HL-60/S4 treated with retinoic acid at 250 ng/mL for 4 days and 3 days (cell line): ENCODE results near the gene DNAH1.

Source experiments
- in situ Hi-C: fragments of 300-500 bp; cut with MboI; formaldehyde crosslinking; loops from 2 replicates; pipeline ENCODE4 v1.7.0; 2022; ENCODE audit warnings: low sequenced_read_pairs

The DNAH1 gene

DNA sequence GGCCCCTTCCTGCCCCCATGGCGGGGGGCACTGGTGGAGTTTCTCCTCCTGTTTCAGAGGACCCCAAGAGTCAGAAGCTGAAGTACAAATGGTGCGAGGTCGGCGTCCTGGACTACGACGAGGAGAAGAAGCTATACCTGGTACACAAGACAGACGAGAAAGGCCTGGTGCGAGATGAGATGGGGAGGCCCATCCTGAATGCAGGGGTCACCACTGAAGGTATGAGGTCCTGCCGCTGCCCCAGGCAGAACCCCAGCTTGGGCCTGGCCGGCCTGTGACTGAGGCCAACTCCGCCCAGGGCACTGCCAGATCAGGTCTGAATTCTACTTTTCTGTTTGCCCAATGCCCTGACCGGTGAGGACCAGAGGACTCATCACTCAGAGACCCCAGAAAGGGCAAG, 15.0 kb downstream of the DNAH1 start:
- in situ Hi-C loops, result loop anchor here (25.0 kb wide), 1 partner anchor 94 kb away; the partner anchor contains the start of genes PPM1M, TLR9 and TWF2

DNA sequence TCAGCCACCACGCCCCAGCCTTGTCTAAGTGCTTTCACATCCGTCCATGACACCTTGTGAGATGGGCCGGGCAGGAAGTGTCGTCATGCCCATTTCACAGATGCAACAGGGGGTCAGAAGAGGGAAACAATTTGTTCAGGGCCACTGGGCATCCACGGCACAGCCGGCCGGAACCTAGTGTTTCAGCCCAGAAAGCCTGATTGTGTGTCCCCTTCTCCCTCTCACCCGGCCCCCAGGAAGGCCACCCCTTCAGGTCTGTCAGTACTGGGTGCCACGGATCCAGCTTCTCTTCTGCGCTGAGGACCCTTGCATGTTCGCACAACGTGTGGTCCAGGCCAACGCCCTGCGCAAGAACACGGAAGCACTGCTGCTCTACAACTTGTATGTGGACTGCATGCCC, 15.8 kb downstream of the DNAH1 start:
- in situ Hi-C loops, result loop anchor here (25.0 kb wide), 1 partner anchor 95 kb away; the partner anchor contains the start of genes PPM1M, TLR9 and TWF2

DNA sequence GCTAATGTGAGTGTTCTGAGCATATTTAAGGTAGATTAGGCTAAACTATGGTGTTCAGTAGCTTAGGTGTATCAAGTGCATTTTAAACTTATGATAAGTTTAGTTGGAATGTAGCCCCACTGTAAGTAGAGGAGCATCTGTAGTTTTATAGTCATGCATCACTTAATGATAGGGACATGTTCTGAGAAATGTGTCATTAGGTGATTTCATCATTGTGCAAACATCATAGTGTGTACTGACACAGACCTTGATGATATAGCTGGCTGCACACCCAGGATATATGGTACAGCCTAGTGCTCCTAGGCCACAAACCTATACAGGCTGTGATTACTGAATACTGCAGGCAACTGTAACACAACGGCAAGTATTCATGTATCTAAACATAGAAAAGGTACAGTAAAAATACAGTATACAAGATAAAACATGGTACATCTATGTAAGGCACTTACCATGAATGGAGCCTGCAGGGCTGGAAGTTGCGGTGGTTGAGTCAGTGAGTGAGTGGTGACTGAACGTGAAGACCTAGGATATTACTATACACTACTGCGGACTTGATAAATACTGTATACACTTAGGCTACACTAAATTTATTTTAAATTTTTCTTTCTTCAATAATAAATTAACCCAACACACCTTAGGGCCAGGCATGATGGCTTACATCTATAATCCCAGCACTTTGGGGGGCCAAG, 17.9 kb downstream of the DNAH1 start:
- in situ Hi-C loops, result loop anchor here (25.0 kb wide), 1 partner anchor 97 kb away; the partner anchor contains the start of genes PPM1M, TLR9 and TWF2

DNA sequence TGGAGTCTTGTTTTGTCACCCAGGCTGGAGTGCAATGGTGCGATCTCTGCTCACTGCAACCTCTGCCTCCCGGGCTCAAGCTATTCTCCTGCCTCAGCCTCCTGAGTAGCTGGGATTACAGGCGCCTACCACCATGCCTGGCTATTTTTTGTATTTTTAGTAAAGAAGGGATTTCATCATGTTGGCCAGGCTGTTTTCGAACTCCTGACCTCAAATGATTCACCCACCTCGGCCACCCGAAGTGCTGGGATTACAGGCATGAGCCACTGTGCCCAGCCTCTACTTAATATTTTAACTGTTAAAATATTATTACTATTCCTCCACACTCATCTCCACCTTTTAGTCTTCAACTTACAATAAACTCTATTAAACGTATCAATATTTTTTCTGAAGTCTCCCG, 22.0 kb downstream of the DNAH1 start:
- in situ Hi-C loops, result loop anchor here (25.0 kb wide), 1 partner anchor 101 kb away; the partner anchor contains the start of genes PPM1M, TLR9 and TWF2

DNA sequence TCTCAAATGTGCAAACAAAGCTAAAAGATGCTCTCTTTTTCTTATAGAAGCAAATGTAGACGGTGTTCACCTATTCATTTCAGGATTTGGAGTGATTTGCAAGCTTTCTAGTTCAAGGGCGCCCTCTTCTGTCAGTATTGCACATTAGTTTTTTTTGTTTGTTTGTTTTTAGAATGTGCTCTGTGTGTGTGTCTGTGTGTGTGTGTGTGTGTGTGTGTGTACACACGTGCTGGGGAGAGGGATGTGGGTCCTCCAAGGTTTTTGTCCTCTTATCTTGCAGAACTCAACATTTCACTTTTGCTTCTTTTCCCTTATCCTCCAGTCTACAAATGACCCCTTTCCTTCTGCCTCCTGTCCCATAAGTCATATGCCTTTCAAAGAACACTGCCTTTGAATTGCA, 23.5 kb downstream of the DNAH1 start:
- in situ Hi-C loops, result loop anchor here (25.0 kb wide), 1 partner anchor 102 kb away; the partner anchor contains the start of genes PPM1M, TLR9 and TWF2

DNA sequence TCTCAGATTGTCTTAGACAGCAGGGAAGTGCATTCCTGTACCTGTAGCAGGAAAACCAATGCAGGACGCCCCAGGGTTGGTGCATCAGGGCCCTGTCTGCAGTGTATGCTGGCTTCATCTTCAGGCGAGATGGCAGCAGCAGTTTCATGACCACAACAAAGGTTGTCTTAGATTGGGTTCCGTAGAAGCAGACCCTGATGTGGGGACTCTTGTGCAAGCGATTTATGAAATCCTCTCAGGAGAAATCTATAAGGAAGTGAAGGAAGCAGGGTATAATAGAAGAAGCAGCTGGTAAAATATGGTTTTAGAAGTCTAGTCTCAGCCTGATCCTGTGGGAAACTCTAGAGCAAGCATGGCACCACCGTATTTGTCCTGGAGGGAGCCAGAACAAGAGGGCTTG, 25.0 kb downstream of the DNAH1 start:
- in situ Hi-C loops, result loop anchor here (25.0 kb wide), 1 partner anchor 104 kb away; the partner anchor contains the start of genes PPM1M, TLR9 and TWF2

DNA sequence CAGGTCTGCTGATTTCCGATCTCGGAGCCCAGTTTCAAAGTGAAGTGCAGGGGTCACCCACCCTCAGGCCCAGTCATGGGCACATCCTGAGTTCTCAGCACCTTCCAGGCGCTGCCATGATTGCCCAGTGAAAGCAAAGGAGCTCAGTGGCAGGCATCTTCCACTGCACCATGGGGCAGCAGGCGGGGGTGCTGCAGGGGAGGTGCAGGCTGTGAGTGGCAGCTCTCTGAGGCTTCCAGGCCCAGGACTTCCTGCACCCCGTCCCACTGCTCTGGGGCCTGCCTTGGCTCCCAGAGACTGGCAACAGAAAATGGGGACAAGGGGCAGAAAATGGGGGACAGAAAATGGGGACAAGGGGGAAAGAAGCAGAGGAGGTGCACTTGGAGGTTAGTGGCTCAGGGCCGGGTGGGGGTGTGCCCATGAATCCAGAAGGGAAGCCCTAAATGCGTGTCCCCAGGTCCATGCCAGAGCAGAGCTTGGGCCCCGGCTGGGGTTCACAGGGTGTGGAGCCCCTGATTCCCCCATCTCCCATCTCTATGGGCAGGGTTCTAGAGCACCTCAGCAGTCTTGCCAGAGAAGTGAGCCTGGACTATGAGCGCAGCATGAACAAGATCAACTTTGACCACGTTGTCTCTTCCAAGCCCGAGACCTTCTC, 28.0 kb downstream of the DNAH1 start:
- in situ Hi-C loops, result loop anchor here (25.0 kb wide), 1 partner anchor 107 kb away; the partner anchor contains the start of genes PPM1M, TLR9 and TWF2

DNA sequence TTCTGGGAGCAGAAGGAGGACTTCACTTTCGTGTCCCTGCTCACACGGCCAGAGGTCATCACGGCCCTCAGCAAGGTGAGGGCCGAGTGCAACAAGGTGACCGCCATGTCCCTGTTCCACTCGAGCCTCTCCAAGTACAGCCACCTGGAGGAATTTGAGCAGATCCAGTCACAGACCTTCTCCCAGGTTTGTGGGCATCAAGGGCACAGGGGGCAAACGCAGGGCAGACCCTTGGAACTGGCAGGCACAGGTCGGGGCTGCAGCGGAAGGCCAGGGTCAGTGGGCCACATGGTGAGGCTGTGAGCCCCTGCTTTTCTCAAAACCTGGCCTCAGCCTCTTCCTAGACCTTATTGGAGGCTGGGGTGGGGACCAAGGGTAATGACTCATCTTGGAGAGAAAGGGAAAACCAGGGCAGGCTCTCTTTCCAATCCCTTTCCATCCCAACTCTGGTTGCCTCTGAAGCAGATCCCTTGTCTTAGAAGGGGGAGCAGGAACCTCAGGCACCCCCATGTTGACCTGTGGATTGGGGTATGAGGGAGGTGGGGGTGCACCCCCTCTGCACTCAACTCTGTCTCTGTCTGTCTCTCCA, 29.5 kb downstream of the DNAH1 start:
- in situ Hi-C loops, result loop anchor here (25.0 kb wide), 1 partner anchor 108 kb away; the partner anchor contains the start of genes PPM1M, TLR9 and TWF2

DNA sequence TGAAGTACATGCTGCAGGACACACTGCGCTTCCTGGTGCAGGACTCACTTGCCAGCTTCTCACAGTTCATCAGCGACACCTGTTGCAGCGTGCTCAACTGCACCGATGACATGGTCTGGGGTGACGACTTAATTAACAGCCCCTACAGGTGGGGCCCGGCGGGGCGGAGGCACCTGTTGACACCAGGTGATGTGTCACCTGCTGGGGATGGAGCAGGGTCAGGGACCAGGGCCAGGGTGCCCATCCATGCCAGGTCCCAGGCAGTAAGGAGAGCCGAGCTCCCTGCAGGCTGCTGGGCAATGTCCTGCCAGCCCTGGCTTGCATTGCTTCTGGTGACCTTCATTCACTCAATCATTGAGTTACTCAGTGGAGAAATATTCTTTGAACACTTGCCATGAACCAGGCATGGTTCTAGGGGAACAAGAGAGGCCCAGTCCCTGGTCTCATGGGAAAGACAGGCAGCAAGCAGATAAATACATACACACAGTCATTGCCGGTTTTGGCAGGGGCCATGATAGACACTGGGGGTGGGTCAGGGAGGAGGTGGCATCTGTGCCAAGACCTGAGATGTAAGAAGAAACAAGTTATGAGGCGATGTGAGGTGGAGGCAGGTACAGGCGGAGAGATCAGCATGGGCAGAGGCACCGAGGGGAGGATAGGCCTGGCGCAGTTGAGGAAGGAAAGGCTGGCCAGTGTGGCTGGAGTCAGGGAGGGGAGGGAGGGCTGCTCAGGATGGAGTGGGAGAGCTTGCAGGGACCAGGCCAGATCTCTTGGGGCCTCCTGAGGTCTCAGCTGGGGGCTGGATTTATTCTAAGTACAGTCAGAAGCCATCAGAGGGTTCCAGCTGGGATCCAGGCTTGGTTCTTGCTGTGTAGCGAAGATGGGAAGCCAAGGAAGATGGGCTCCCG, 30.8 kb downstream of the DNAH1 start:
- in situ Hi-C loops, result loop anchor here (25.0 kb wide), 1 partner anchor 110 kb away; the partner anchor contains the start of genes PPM1M, TLR9 and TWF2

DNA sequence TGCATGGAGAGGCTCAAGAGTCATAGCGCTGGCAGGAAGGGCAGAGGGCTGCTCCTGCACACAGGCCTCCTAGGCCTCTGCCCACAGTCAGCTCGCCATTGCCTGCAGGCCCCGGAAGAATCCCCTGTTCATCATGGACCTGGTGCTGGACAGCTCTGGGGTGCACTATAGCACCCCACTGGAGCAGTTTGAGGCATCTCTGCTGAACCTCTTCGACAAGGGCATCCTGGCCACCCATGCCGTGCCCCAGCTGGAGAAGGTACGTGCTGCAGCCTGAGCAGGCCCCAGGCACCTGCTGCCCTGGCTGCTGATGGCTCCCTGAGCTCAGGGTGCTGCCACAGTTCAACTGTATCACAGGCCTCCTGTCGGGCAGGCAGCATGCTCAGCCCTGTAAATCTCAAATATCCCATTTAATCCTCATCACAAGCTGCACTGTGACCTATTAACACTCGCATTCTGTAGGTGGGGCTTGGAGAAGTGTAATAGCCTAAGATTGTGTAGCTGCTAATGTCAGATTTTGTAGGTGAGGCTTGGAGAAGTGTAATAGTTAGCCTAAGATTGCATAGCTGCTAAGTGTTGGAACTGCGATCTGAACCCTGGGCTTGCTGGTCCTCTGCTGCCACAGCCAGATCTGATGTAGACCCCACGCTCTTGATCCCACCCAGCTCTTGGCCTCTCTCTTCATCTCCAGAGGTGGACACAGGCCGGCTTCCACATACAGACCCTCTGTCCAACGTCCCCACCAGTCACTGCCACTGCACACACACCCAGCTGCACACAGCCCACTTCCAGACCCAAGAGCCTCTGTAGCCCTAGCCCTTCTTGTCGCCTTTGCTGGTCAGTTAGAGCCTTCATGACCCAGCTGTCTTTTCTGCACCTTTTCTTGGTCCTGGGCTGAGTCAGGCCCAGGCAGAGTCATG, 31.9 kb downstream of the DNAH1 start:
- in situ Hi-C loops, result loop anchor here (25.0 kb wide), 1 partner anchor 111 kb away; the partner anchor contains the start of genes PPM1M, TLR9 and TWF2

DNA sequence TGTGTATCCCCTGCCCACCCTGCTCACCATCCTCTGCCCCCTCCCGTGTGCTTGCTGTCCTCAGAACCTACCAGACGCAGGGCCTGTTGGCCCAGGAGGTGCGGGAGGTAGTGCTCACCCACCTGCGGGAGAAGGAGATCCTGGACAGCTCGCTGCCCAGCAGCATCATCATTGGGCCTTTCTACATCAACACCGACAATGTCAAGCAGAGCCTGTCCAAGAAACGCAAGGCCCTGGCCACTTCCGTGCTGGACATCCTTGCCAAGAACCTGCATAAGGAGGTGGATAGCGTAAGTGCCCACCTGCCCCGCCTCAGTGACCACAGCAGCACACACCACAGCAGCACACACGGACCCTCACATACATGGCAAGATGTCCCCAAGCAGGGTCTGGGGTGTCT, 33.0 kb downstream of the DNAH1 start:
- in situ Hi-C loops, result loop anchor here (25.0 kb wide), 1 partner anchor 112 kb away; the partner anchor contains the start of genes PPM1M, TLR9 and TWF2

DNA sequence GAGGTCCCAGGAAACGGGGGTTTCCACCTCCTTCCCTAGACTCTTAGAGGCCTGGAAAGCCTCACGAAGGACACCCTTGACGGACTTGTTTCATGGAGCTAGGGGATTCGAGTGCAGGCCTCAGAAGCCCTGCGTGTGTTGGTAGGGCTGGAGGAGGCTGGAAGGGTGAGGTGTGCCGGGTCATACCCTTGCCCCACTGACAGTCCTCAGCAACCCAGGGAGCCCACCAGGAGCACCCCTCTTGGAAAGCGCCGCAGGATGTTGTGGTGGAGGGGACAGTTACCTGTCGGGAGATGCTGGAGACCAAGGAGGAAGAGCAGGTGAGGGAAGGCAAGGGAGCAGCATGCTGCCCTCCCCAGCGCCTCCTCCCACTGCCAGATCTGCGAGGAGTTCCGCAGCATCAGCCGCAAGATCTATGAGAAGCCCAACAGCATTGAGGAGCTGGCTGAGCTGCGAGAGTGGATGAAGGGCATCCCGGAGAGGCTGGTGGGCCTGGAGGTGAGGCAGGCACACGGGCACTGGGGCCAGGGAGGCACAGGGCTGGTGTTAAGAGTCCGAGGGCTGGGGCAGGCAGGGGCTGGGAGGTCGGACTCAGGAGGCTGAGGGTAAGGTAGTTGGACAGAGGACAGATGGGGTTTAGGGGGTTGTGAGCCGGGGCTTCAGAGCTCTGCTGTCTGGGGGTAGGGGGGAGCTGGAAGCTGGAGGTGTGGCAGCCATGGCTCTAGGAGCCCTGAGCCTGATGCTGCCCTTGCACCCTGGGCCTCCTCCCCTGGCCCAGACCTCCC, 33.7 kb downstream of the DNAH1 start:
- in situ Hi-C loops, result loop anchor here (25.0 kb wide), 1 partner anchor 113 kb away; the partner anchor contains the start of genes PPM1M, TLR9 and TWF2

DNA sequence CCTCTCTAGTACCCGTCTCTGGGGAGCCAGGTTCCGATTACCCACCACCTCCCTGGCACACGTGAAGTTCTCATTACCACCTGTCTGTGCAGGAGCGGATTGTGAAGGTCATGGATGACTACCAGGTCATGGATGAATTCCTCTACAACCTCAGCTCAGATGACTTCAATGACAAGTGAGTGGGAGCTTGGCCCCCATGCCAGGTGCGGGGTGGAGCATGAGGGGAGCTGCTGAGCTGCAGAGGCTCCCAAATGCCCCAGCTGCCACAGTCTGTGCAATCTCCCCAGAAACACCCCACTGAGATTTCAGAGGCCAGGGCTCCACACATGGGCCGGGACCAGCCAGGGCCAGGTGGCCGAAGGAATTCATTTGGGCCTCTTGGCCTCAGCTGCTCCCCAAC, 34.3 kb downstream of the DNAH1 start:
- in situ Hi-C loops, result no loop called here

DNA sequence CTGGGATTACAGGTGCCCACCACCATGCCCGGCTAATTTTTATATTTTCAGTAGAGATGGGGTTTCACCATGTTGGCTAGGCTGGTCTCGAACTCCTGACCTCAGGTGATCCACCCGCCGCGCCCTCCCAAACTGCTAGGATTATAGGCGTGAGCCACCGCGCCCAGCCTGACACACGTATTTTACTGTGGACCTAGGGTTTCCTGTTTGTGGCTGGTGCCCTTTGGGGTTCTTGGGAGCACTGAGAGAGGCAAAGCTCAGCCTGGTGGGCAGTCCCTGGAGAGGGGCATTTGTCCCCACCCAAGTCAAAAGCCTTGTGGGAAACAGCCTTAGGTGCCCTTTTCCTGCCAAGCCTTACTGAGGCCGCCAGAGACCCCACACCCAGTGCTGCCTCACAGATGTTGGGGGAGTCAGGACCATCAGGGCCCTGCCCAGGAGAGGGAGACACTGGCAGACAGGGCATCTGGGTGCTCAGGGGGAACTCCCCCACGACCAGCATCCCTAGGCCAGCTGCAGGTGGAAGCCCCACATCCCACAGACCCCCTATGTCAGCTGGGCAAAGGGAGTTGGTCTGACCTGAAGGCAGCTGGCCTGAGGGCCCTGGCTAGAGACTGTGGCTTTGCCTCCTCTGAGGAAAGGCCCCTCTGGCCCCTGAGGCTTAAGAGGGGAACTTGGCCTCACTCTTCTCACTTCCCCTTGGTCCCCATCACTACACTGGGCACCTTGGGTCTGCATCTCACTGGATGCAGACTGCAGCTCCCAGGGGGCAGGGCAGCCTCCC, 35.1 kb downstream of the DNAH1 start:
- in situ Hi-C loops, result no loop called here

DNA sequence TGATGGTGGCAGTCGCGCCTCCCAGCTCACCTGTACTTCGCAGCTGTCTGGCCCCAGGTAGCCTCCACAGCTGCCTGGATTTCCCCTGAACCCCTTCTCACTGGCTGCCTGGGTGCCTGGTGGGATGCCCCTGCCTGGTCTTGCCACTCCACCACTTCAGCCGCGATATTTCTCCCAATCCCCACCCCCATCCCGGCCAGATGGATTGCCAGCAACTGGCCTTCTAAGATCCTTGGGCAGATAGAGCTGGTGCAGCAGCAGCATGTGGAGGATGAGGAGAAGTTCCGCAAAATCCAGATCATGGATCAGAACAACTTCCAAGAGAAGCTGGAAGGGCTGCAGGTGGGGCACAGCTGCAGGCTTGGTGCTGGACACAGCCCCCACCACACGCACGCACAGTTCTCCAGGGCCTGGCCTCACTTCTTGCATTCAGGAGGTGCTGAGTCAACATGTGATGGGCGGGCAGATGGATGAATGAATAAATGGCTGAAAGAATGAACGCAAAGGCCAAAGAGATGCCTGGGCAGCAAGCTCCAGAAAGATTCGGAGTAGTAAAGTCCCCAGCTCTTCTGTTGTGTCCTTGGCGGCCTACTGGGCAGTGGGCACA, 35.7 kb downstream of the DNAH1 start:
- in situ Hi-C loops, result no loop called here

DNA sequence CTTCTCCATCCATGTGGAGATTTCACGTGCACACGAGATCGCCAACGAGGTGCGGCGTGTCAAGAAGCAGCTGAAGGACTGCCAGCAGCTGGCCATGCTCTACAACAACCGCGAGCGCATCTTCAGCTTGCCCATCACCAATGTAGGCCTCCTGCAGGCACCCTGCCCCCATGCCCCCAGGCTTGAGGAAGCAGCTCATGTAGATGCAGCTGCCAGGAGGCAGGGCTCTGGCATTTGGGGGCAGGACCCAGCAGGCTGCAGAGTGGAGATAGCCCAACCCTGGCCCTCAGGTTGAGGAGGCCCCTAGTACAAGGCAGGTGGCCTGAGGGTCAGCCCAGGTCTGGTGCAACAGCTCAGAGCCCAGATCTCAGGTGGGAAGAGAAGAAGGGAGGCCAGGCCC, 36.4 kb downstream of the DNAH1 start:
- in situ Hi-C loops, result no loop called here

DNA sequence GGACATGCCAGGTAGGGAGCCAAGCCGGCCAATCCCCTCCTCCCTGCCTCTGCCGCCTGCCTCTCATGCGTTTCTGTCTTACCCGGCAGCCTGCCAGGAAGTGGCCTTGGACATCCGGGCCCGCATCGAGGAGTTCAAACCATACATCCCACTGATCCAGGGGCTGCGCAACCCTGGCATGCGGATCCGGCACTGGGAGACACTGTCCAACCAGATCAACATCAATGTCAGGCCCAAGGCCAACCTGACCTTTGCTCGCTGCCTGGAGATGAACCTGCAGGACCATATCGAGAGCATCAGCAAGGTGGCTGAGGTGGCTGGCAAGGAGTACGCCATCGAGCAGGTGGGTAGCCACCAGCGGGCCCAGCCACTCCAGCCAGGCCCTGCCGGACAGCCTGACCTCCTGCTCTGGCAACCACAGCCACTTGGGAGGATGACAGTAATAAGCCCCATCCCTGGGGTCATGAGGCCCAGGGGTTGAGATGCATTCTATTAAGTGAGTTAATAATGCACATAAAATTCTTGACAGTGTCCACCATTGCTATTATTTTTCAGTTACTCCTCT, 37.3 kb downstream of the DNAH1 start:
- in situ Hi-C loops, result no loop called here
